Endometrial microvascular endothelial cells (primary cell): ENCODE results near the gene OGFR. TPM values are rescaled to one million over a fixed set of nuclear protein-coding genes. Genes with fewer than 3 reads are reported as not detected.

Source experiments
- in situ Hi-C: cut with HindIII; loops from 2 replicates; pipeline ENCODE4 v1.10.0; 2017; ENCODE audit warnings: low sequenced_read_pairs, low pct_unique_long_range_greater_than_20kb; ENCODE audit errors: inconsistent ontology term
- total RNA-seq: library from RNA; depleted of rRNA; stranded (reverse); fragments of >200 nt; gene quantifications from one replicate; pipeline ENCODE4 v1.2.3, GENCODE V29; 2015; ENCODE audit errors: inconsistent ontology term

Gene OGFR
- total RNA-seq, 1 donor from 2014 or later: 55.3 TPM

DNA sequence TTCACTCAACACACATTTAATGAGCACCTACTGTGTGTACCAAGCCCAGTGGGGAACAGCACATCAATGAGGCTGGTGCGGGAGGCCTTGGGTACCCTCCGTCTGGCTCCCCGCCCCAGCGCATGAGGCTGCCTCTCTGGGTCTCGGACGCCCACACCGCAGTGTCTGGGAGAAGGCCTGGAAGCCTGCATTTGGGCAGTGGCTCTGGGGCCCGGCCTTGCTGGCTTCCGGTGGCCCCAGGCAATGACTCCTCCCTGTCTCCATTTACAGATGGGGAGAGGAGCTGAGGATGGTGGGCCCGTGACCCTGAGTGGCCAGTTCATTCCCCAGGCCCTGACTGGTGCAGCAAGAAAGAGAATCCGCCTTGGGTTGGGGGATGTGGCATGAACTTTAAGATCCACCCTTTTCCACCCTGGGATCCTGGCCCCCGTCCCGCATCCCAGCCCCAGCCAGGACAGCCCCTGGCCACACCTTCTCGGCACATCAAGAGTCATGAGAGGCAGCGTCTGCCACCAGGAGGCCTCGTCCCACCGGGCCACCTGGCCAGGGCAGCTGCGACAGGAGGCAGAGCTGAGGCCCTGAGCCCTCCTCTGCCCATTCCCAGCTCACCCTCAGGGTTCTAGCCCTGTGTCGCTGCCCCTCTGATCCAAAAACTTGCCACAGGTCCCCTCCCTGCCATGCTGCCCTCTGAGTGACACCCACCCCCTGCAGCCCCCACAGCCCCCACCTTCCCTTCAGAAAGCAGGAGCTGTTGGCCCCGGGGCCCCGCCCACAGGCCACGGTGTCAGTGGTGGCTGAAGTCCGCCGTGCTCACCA is 25.8 kb upstream of the OGFR start:
- in situ Hi-C loops: no loop called here

DNA sequence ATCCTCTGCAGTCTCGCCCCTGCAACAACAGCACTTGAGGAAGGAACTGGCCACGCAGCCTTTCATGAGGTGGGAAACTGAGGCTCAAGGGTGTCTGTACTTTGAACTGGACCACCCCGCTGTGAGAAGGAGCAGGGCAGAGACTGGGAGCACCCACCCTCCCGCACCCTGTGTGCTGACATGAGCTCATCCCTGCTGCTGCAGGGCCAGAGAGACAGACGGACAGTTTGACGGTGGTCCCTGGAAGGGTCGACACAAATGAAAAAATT is 25.3 kb upstream of the OGFR start:
- in situ Hi-C loops: no loop called here

DNA sequence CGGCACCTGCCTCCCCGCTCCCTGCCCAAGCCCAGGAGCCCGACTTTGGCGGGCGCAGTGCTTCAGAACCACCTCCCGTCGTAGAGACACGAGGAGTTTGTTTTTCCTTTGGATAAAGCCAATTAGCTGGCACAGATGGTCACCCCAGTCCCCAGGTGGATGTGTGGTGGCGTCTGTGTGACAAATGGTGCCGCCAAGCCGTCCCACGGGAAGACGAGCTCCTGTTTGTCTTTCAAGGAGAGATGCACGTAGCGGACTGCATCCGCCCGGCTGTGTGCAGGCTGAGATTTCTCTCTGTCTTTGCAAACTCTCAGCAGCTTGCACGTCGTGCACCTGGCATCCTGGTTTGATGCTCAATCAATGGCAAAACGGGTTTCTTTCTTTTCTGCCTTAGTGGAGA is 24.4 kb upstream of the OGFR start:
- in situ Hi-C loops: no loop called here

DNA sequence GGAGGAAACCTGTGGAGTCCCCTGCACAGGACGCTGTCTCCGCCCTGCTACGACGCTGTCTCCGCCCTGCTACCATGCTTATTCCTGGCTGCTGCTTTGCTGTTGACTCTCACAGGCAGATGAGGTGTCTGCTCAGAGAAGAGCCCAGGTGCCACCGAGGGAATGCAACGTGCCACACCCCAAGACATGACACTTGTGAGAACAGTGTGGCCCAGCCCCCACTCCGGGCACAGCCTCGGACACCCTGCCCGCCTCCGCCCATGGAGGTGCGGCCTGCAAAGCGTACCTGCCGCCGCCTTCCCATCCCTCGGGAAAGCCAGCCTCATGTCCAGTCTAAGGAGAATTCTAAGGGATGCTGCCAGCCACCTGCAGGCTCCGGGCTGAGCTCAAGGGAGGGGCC is 23.9 kb upstream of the OGFR start:
- in situ Hi-C loops: no loop called here

DNA sequence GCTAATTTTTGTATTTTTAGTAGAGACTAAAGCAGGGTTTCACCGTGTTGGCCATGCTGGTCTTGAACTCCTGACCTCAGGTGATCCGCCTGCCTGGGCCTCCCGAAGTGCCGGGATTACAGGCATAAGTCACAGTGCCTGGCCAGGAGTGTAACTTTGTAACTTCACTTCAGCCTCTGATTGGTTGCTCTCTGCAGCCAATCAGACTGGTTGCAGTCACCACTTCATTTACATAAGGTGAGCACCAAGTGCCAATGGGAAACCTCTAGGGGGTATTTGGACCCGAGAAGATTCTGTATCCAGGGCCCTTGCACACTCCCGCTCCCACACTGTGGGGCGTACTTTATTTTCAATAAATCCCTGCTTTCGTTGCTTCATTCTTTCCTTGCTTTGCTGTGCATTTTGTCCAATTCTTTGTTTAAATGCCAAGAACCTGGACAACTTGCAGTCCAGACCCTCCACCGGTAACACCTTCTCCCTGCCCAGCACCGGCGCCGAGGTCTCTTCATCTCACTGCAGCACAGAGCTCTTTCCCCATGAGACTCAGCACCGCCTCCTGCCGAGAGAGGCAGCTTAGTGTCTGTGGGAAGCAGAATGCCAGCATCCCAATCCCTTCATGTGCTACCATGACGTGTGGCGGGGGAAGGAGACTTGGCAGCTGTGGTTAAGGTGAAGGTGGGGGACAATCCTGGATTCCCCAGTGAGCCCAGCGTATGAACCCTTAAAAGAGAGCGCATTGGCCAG is 22.3 kb upstream of the OGFR start:
- in situ Hi-C loops: no loop called here

DNA sequence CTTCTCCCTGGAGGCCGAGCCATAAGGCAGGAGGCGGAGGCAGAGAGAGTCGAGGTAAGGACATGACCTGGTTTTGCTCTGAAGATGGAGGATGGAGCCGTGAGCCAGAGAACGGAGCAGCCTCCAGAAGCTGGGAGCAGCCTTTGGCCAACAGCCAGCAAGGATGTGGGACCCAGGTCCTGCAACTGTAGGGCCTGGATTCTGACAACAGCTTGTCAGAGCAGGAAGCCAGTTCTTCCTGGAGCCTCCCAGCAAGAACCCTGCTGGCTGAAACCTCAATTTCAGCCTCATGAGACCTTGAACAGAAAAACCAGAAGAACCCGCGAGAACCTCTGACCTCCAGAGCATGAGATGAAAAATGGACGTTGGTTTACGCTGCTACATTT is 21.7 kb upstream of the OGFR start:
- in situ Hi-C loops: no loop called here

DNA sequence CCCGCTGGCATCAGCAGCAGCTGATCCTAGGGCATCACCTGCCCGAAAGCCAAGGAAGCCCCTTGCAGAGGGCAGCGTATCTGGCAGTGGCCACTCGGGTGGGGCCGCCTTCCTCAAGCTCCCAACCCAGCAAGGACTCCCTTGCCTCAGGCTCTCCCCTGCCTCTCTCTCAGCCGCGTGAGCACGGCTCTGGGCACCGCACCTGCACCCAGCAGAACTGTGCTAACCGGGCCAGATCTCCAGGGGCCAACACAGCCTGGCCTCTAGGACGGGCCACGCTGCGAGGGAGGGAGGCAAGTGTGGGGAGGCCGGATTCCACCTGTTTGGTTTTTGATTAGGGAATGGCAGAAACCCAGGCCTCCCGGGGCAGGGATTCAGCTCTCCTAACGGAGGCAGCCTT is 20.1 kb upstream of the OGFR start:
- in situ Hi-C loops: no loop called here

DNA sequence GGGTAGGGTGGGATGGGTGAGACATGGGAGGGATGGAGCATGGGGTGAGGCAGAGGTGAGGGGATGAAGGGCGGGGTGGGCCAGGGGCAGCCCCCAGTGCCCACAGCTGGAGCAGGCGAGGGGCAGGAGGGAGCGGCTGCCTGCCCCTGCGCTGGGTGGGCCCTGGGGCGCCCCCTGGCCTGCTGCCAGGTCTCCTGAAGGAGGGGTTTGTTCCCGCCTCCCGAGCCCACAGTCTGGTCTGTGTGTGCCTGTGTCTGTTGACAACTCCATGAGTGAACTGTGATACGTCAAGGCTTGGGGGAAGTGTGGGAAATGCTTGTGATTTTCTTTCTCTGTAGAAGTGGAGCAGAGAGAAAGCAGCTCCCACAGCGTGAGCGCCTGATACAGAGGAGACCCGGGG is 19.2 kb upstream of the OGFR start:
- in situ Hi-C loops: no loop called here

DNA sequence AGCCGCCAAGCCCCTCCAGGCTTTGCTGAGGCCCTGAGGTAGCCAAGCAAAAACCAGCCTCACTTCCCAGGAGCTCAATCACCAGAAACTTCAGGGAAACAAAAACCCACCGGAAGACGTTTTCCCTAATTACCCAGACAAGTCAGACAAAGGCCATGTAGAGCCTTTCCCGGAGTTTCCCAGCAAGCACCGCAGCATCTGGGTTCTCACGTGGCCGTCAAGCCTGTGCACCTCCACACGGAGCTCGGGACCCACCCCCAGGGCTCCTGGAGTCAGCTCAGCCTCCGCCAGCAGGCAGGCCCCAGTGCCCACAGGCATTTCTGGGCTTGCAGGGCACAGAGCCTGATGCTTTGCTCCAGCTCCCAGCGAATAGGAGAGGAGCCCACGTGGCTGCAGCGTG is 18.5 kb upstream of the OGFR start:
- in situ Hi-C loops: no loop called here

DNA sequence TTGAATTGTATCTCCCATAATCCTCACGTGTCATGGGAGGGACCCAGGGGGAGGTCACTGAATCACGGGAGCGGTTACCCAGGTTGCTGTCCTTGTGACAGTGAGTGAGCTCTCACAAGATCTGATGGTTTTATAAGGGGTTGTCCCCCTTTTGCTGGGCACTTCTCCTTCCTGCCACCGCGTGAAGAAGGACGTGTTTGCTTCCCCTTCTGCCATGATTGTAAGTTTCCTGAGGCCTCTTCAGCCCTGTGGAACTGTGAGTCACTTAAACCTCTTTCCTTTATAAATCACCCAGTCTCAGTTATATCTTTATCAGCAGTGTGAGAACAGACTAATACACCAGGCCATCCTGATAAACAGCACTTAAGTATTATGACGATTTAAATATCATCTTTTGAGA is 17.3 kb upstream of the OGFR start:
- in situ Hi-C loops: no loop called here

DNA sequence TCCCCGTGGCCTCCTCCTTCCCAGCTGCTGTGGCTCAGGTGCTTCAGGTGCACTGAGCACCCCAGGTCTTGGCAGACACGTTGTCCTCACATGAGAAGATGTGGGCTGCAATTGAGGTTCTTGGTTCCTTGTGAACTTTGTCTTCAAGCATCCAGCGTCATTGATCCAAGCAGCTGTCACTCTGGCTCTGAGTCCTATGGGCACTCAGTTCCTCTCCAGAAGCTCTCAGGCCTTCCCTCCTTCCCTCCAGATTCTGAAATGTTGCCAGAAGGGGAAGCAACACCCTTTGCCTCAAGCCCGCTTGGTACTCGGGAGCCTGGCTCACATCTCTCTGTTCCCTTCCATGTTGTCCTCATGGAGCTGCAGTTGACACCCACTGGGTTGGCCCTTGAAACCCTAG is 16.8 kb upstream of the OGFR start:
- in situ Hi-C loops: no loop called here

DNA sequence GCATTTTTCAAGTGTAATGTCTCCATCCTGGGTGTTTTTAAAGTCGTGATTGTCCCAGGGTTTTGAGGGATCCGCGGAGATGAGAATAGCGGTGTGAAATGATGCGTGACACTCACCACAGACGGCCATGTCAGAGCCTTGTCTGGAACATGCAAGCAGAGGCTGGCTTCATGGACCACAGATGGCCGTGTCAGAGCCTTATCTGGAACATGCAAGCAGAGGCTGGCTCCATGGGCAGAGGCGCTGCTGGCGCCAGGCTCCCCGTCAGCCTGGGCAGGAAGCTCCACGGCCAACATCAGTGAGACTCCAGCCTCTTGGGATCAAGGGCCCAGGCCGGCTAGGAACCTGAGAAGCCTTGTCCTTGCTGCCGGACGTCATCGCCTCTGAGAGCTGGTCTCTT is 16.0 kb upstream of the OGFR start:
- in situ Hi-C loops: no loop called here

DNA sequence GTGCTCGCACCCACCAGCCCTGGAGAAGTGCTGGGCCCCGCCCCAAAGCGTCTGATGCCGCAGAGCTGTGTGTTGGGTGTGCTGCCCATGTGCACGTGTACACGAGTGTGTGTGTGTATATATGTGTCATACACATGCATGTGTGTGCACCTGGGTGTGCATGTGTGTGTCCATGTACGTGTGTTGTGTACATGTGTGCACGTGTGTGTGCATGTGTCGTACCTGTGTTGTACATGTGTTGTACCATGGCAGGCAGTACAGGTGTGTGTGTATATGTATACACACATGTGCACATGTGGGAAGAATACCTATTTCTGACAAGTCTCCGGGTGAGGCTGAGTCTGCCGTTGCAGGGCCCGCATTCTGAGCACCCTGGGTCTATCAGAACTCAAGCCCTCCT is 14.6 kb upstream of the OGFR start:
- in situ Hi-C loops: no loop called here

DNA sequence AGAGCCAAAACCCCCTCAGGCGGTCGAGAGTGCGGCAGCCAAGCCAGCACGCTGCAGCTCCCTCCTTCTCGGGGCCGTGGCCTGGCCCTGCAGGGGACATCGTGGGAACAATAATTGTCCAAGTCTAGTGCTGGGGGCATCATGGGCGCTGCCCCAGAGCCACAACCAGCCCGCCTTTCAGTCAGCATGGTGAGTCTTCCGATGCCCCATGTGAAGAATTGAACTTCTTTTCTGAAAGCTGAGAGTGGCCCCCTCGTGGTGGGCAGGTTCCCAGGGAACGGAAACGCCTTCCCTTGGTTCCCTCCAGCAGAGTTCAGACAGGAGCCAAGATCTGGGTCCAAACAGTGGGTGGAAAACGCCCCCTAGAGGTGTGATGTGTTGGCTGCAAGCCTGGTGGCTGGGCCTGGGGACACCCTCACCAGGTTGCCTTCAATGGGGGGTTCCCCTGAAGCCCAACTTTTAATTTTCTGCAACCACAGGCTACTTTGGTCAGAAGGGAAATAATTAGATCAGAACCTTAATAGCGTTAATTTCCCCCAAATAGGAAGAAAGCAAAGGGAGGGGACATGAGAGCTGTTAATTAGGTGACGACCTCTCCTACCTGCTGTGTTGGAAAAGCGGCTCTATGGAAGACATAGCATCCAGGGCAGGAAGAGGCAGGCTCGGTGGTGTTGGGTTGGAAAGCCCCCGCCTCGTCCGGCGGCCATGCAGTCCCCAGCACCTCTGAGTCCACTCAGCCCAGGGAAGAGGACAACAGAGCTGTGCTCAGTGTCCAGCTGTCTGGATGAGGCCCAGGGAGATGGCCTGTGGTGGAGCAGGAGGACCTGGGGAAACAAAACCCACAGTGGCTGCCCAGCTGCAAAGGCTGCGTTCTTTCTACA is 13.1 kb upstream of the OGFR start:
- in situ Hi-C loops: no loop called here

DNA sequence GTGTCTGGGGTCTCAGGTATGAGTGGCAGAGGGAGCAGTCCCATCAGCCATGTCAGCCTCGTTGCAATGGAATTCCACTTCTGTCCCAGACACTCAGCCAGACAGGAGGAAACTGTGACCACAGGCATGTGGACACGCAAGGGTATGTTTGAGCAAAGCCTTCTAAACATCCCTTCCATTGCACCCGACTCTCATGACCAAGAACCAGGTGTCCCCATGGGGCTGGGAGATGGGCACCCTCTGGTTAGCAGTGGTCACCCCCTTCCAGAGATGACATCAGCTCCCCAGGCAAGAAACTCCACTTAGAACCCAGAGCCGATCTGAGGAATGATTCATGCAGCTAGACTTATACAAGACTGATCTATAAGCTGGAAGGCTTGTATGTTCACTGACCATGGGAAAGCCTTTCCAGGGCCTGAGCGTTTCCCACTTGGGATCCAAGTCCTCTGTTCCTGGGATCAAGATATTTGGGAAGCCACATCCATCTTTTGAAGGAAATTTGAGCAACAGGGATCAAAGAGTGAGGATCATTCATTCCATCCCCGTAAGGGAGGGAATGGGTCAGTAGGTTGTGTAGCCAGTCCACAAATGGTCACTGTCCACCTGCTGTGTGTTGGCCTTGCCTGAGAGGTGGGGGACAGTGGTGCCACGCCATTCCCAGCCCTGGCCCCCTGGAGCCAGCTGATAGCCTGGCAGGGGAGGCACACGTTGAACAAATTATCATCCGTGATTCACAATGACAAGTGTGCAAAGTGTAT is 12.3 kb upstream of the OGFR start:
- in situ Hi-C loops: no loop called here

DNA sequence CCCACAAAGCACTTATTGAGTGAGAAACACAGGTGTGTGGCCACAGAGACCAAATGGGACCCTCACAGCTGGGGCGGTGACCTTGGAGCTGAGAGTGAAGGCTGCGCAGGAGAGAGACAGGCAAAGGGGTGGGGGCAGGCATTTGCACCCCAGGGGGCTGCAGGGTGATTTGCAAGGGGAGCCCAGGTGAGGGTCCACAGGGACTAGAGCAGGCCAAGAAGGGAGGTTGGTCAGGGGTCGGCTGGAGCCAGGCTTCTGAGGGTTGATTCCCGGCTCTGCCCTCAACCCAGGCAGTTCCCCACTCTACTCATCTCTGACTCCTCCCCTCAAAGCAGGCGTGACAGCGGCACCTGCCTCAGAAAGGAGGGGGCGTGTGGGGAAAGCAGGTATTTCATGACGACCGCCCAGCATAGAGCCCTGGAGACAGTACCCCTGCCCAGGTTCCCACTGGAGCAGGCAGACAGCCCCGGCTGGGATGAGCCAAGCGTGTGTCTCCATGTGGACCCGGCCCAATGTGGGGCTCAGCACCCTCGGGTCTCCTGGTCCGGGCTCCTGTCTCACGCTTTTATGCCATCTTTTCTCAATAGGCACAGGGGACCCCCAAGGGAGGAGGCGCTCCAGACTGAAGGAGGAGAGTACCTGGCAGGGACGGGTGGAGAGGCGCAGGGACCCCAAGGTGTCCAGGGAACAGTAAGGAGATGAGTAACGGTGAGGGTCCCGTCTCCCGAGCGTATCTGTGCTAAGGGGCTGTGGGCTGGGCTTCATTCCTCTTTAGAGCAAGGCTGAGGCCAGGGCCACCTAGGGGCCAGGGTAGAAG is 11.5 kb upstream of the OGFR start:
- in situ Hi-C loops: no loop called here

DNA sequence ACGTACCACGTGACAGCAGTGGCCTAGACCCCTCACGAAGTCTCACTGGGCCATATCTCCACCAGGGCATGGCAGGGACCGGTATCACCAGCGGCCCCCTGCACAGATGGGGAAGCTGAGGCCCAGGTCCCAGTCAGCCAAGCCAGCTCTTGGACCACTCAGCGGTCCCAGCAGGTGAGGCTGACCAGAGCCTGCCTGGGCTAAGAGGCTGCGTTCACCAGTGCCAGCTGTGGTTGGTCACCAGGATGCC is 11.0 kb upstream of the OGFR start:
- in situ Hi-C loops: no loop called here

DNA sequence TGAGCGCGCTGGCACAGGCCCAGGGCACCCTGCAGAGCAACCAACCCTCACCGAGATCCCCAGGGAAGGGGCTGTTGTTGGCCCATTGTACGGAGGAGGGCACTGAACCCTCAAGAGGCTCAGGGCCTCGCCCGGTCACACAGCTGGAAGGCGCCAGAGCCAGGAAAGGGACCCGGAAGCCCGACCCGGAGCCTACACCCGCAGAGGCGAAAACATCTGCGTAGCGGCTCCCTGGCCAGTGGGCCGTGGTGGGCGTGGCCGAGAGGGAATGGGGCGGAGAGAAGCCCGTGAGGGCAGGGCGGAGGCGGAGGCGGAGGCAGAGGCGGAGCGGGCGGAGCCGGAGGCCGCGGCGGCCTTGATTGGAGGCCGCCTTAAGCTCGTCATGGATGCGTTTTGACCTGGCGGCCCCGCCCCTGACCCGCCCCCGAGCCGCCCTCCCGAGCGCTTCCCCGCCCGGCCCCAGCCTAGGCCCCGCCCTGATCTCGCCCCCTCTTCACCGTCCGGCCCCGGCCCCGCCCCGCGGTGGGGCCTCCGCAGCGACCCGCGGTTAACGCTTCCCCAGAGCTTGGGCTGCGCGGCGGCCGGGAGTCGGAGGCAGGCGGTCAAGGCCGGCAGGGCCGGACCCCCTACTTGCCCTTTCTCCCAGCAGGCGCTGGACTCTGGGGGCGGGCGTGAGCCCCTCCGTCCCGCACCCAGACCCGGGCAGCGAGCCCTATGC is 10.5 kb upstream of the OGFR start:
- in situ Hi-C loops: no loop called here
